ENCODE results near the gene ACOT11. TPM values are rescaled to one million over a fixed set of nuclear protein-coding genes. Genes with fewer than 3 reads are reported as not detected.

The ACOT11 gene
- total and polyA plus RNA-seq, 10 of the 15 experiments (the other 5 are each of a cell fraction or from before 2014, with no cell fraction given), result 0.04 to 0.85 (median 0.39) TPM; not detected in 1

DNA sequence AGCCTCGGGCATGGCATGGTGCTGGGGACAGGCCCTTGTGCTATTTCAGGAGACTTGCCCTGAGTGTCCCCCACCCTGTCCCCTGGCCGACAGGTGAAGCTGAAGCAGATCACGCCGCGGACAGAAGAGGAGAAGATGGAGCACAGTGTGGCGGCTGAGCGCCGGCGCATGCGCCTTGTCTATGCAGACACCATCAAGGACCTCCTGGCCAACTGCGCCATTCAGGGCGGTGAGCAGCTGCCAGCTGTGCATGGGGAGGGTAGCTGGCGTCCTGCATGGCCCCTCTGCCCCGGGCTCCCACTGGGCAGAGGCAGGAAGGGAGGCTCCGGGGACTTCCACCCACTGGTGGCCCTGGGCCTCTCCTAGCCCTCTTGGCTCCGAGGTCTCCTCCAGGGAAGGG lies 46.4 kb downstream of the ACOT11 start:
- H3K79me2 ChIP-seq (ENCODE audit: control insufficient read depth, insufficient read depth, low read length), result no peaks in the 10 kb centered on the region
- ChIA-PET RAD21 (ENCODE audit: unreplicated experiment) (no interaction called here), POLR2A (no interaction called here), SMC1A (ENCODE audit: uncharacterized antibody, unreplicated experiment) (no interaction called here), CTCF (no interaction called here)
- H3K27me3 ChIP-seq (replicated peaks in 1 of 2; ENCODE audit: control insufficient read depth in 2 of 2, insufficient read depth in 2 of 2, low read length in 1 of 2), result no peaks in the 10 kb centered on the region
- no peak for DNase-seq (ENCODE audit: low read depth, low spot score)
- no peak overlapping the region for H3K27ac ChIP-seq (ENCODE audit: control insufficient read depth, insufficient read depth)
- no peaks in the 10 kb centered on the region for H4K20me1 ChIP-seq (ENCODE audit: control insufficient read depth, insufficient read depth)
- no peak overlapping the region for H2AFZ ChIP-seq (ENCODE audit: control insufficient read depth, low read depth, low read length)
- no peaks in the 10 kb centered on the region for H3K9me3 ChIP-seq (replicated peaks; ENCODE audit: control insufficient read depth, insufficient read depth, low read length)
- TF ChIP-seq FOXM1 (IDR thresholded peaks at IDR 0.05; ENCODE audit: low read depth, low read length) (no peak), JUND (IDR thresholded peaks at IDR 0.05; ENCODE audit: low read depth, low read length) (no peak), ZNF274 (IDR thresholded peaks at IDR 0.05; ENCODE audit: insufficient read depth, insufficient read length) (no peak), ETV6 (conservative IDR thresholded peaks at IDR 0.05 in 1 of 2, IDR thresholded peaks at IDR 0.05 in 1 of 2; ENCODE audit: borderline replicate concordance in 1 of 2, low read depth in 1 of 2) (no peak), TARDBP (IDR thresholded peaks at IDR 0.05; ENCODE audit: borderline replicate concordance) (no peak), CEBPB (IDR thresholded peaks at IDR 0.05; ENCODE audit: borderline replicate concordance in 1 of 2, low read depth in 2 of 2, low read length in 2 of 2) (no peak), POLR2A (IDR thresholded peaks at IDR 0.05; ENCODE audit: low read depth, low read length) (no peak), NFYB (IDR thresholded peaks at IDR 0.05; ENCODE audit: insufficient read depth, low read depth, low read length) (no peak), ZNF24 (IDR thresholded peaks at IDR 0.05) (no peak), ZNF622 (IDR thresholded peaks at IDR 0.05) (no peak)
- TF ChIP-seq, protein P1, sequence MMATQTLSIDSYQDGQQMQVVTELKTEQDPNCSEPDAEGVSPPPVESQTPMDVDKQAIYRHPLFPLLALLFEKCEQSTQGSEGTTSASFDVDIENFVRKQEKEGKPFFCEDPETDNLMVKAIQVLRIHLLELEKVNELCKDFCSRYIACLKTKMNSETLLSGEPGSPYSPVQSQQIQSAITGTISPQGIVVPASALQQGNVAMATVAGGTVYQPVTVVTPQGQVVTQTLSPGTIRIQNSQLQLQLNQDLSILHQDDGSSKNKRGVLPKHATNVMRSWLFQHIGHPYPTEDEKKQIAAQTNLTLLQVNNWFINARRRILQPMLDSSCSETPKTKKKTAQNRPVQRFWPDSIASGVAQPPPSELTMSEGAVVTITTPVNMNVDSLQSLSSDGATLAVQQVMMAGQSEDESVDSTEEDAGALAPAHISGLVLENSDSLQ (IDR thresholded peaks at IDR 0.05), result no peak
- FAIRE-seq, result no peak
- no TSS peak for BruUV-seq (replicated peaks)
- H3K4me1 ChIP-seq (ENCODE audit: control insufficient read depth, insufficient read depth, low read length), result no peaks in the 10 kb centered on the region
- H3K4me3 ChIP-seq, result no peak overlapping the region
- no peak overlapping the region for H3K9ac ChIP-seq (ENCODE audit: control insufficient read depth, insufficient read depth, low read length)
- no peak for ATAC-seq
- 65% methylated on average over 16 of the region's 16 CpGs for WGBS (ENCODE audit: insufficient coverage, insufficient replicate concordance, low lambda C conversion rate, missing lambda C conversion rate)
- H3K36me3 ChIP-seq (ENCODE audit: control insufficient read depth in 2 of 2, insufficient read depth in 2 of 2, low read length in 1 of 2), result no peaks in the 10 kb centered on the region
- in situ Hi-C loops (cut with MboI), result no loop called here
- no peak overlapping the region for H3K4me2 ChIP-seq (ENCODE audit: control insufficient read depth, insufficient read depth)
- intact Hi-C loops (cut with micrococcal nuclease; ENCODE audit: unreplicated experiment), result no loop called here
